ENCODE results near the gene TSC22D1.

Gene TSC22D1

DNA sequence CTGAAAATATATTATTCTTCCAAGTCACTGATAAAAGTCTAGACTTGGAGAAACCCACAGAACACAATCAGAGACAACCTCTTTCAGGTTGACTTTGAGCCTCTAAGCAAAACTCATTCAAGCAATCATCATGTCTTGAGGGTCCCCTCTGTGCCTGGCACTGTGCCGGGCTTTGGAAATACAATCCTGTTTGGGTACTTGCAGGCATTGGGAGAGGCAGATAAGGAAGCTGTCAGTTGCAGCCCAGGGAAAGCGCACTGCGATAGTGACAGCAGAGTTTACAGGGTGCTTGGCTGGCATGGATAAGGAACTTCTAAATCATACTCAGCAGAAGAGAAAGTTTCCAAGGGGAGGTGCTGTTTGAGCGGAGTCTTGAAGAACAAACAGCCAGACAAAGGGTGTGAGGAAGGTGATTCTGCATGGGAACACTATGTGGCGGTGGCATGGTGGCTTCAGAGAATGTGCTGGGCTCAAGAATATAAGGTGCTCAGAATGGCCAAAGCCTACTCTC, 193.4 kb downstream of the TSC22D1 start:
- DNase-seq (ENCODE audit: low read depth) = no peak

All from HS-27A (cell line).